Activated T-helper 9 cell treated with anti-CD3 and anti-CD28 coated beads, Interleukin-2, amount 50 U/mL, for 16 hours (primary cell): Measurements from ENCODE around the gene ZNF646.
"Not testable (repeated sequence)": the region's sequence is repeated elsewhere in the genome, so short reads cannot be mapped to it uniquely, and the experiment has no call there.

ENCODE experiments used
- DNase-seq: peaks from one replicate; pipeline ENCODE4 v3.0.0-alpha.2; 2020; ENCODE audit warnings: low read depth

Gene ZNF646

GRCh38 chr16:31083981-31084380, 9.8 kb downstream of the ZNF646 start:
- DNase-seq: no peak

GRCh38 chr16:31084584-31085302, 10.5 kb downstream of the ZNF646 start:
- no peak for DNase-seq

GRCh38 chr16:31085411-31085810, 11.2 kb downstream of the ZNF646 start:
- no peak for DNase-seq

- no peak for DNase-seq
Measured at GRCh38 chr16:31085873-31086628, 11.8 kb downstream of the ZNF646 start.

GRCh38 chr16:31086629-31086906, 12.3 kb downstream of the ZNF646 start:
- DNase-seq: no peak

GRCh38 chr16:31087481-31087880, 13.3 kb downstream of the ZNF646 start:
- DNase-seq: no peak

- DNase-seq: no peak
Measured at GRCh38 chr16:31087971-31088370, 13.7 kb downstream of the ZNF646 start.

DNA sequence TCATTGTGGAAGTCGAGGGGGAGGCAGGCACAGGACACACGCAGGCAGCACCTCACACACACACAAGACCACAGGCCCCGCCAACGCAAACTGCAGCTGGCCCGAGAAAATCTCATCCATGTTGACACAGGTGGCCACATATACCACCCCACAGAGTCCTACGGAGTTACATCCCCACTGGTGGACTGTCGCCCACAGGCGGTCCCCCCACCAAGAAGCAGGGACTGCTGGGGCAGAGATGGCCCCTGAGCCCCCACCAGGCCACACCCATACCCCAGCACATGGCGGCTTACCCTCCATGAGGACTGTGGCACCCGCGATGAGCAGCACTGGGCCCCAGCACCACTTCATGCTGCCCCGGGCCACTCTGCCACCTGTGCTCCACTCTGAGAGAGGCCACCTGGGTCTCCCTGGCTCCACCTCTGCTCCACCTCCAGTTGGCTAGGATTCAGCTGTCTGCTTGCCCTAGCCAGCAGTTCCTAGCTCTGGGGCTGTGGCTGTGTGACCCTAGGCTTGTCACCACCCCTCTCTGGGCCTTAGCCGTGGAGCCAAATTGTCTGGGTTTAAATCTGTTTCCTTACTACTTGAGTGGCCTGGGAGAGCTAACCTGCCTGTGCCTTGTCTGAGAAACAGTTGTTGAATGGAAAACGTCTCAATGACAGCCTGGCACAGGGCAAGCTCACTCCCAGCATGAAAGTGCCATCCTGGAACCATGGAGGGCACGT, 14.4 kb downstream of the ZNF646 start, which contains the start of gene PRSS53:
TSS of gene PRSS53 (minus strand) at position 485 of the 725 bp plus-strand sequence. CDS start at position 351, 134 bp downstream.
- no peak for DNase-seq

- no peak for DNase-seq
Measured at GRCh38 chr16:31089199-31089598, 15.0 kb downstream of the ZNF646 start.

- no peak for DNase-seq
Measured at GRCh38 chr16:31090540-31090939, 16.3 kb downstream of the ZNF646 start.

DNA sequence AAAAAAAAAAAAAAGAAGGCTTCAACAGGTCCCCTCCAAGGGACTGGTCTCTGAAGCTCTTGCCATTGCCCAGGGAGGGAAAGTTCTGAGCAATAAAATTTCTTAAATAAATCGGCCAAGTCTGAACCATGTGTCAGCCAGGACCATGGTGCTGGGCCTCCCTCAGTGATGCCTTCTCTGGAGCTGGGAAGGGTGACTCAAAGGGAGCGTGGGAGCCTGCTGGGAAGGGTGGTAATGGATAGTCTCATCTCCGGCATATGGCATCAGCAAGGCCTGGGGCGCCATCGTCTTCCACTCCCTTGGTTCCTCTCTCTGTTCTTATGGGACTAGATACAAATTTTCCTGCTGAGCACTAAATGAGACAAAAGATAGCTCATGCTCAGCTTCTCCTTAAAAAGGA, 18.1 kb downstream of the ZNF646 start:
- no peak for DNase-seq

GRCh38 chr16:31093132-31093703, 19.0 kb downstream of the ZNF646 start:
- DNase-seq: no peak

DNA sequence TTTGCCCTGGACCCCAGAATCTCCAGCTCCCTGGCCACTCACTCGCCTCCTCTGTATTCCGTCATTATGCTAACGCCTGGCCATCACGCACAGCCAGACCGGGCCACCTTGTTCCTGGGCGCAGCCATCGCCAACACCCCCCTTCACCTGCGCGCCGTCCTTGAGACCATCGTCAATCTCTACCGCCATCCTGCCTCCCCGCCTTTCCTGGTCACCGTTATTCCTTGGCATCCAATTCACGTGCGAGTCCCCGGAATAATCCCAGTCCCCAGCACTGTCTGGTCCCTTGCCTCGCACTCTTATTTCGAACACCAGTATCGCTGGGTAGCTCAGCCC, 19.8 kb downstream of the ZNF646 start:
- DNase-seq: no peak

DNA sequence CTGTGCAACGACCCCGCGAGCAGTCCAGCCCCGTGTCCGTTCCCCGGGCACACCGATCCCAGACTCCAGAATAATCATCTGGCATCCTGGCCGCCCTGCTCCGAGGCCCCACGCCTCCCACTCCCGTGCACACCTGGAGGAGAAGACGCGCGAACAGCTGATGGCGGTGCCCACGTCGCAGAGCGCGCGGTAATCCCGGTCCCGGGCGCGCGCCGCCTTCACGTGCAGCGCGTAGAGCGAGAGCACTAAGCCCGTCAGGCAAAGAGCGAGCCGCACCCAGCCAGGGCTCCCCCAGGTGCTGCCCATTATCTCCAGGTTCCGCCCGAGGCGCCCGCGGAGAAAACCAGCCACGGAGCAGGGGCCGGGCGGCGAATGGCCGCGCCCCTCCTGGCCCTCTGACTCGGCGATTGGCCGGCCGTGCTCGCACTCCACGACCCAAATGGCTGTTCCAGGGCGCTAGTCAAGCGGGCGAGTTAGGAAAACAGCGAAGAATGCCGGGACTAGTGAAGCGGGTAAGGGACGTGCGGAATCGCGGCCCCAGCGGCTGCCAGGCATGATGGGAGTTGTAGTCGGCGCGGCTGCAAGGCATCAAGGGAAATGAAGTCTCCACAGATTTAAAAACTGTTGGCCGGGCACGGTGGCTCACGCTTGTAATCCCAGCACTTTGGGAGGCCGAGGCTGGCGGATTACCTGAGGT, 20.4 kb downstream of the ZNF646 start, which contains the start of gene VKORC1:
TSS of gene VKORC1 (minus strand) at position 374 of the 697 bp plus-strand sequence. CDS start at position 306, 68 bp downstream.
- DNase-seq: peak; percentile 79

- no peak for DNase-seq
Measured at GRCh38 chr16:31099860-31100638, 25.8 kb downstream of the ZNF646 start.

GRCh38 chr16:31100876-31101641, 26.8 kb downstream of the ZNF646 start:
- not testable (repeated sequence) for DNase-seq

DNA sequence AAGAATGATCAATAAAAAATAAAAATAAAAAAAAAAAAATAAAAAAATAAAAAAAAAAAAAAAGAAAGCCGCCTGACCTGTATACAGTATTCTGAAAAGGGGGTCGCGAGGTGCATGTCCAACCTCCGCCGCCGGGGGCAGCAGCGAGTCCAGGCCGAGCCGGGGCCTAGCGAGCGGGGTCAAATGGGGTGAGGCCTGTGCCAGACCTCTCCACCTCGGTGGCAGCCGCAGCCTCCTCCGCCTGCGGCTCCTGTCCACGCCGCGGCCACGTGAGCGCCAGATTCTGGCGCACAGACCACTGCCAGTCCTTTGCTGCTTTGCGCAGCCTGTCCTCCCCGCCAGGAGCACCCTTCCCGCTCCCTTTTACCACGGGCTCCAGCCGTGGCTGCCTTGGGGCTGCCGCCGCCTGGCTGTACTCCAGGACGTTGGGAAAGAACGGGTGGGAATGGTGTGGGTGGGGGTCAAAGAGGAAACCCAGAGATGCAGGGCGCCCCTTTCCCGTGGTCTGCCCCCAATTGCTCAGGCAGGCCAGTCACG, 31.5 kb downstream of the ZNF646 start:
- DNase-seq: peak; percentile 66

DNA sequence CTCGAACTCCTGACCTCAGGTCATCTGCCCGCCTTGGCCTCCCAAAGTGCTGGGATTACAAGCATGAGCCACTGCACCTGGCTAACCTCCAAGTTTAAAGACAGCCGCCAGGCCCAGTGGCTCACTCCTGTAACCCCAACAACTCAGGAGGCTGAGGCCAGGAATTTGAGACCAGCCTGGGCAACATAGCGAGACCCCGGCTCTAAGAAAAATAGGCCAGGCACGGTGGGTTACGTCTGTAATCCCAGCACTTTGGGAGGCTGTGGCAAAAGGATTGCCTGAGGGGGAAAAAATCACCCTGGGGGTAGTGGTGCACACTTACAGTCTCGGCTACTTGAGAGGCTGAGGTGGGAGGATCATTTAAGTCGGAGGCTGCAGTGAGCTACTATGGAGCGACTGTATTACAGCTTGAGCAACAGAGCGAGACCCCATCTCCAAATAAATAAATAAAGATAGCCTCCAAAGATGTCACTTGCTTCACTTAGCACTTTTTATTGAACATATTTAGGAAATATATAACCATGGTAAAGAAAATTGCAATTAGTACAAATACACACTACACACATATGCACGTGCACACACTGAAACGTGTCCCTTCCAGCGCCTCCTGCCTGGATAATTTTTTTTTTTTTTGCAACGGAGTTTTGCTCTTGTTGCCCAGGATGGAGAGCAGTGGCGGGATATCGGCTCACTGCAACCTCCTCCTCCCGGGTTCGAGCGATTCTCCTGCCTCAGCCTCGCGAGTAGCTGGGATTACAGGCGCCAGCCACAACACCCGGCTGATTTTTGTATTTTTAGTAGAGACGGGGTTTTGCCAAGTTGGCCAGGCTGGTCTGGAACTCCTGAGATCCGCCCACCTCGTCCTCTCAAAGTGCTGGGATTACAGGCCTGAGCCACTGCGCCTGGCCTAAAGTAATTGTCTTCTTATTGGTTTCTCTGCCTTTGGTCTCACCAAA, 32.6 kb downstream of the ZNF646 start:
- DNase-seq: no peak

DNA sequence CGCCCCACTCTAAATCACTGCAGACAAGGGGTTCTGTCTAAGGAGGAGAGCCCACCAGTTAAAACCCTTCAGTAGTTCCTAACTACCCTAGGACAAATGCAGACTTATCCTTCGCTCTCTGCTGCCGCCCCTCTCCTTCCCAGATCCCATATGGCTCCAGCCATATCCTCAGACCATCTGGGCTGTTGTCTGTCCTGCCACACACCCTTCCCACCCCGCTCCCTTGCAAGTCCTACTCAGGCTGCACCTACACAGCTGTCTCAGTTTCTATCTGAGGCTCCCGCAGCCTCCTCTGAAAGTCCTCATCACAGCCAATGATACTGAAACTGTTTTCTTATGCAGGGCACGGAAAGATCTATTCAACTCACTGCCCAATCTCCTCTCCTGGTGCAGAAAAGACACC, 33.2 kb downstream of the ZNF646 start:
- no peak for DNase-seq
